ENCODE results near the gene PDE3A.

- TF ChIP-seq, protein P1, sequence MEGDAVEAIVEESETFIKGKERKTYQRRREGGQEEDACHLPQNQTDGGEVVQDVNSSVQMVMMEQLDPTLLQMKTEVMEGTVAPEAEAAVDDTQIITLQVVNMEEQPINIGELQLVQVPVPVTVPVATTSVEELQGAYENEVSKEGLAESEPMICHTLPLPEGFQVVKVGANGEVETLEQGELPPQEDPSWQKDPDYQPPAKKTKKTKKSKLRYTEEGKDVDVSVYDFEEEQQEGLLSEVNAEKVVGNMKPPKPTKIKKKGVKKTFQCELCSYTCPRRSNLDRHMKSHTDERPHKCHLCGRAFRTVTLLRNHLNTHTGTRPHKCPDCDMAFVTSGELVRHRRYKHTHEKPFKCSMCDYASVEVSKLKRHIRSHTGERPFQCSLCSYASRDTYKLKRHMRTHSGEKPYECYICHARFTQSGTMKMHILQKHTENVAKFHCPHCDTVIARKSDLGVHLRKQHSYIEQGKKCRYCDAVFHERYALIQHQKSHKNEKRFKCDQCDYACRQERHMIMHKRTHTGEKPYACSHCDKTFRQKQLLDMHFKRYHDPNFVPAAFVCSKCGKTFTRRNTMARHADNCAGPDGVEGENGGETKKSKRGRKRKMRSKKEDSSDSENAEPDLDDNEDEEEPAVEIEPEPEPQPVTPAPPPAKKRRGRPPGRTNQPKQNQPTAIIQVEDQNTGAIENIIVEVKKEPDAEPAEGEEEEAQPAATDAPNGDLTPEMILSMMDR (IDR thresholded peaks at IDR 0.05) = no peak
- TF ChIP-seq POLR2A (IDR thresholded peaks at IDR 0.05) = no peak
Observed at GRCh38 chr12:20588042-20588441, 219.7 kb downstream of the PDE3A start.

All from breast epithelium (tissue), 3 donors.